SKM-1 (cell line): ENCODE results near the gene HDAC4.

Source experiments
- DNase-seq: peaks from one replicate; lab custom pipeline; 2025; ENCODE audit not compliant: unreplicated experiment; lab: John Stamatoyannopoulos, UW

Gene HDAC4

DNA sequence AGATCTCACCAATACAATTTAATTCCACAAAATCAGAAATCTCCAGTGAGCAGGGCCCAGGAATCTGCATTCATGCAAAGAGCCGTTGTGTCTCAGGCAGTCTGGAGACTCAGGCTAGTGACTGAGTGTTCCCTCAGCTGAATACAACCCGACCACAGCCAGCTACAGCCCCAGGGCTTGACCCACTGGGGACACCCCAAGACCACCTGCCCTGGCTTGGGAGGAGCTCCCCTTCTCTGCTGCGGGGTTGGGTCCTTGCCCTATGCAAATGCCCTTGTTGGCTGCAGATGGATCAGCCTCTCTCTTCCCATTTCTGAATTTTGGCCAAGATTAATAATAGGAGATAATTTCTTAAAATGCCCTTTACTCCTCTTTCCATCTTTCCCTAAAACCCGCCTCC is 395.2 kb downstream of the HDAC4 start:
- DNase-seq = no peak

DNA sequence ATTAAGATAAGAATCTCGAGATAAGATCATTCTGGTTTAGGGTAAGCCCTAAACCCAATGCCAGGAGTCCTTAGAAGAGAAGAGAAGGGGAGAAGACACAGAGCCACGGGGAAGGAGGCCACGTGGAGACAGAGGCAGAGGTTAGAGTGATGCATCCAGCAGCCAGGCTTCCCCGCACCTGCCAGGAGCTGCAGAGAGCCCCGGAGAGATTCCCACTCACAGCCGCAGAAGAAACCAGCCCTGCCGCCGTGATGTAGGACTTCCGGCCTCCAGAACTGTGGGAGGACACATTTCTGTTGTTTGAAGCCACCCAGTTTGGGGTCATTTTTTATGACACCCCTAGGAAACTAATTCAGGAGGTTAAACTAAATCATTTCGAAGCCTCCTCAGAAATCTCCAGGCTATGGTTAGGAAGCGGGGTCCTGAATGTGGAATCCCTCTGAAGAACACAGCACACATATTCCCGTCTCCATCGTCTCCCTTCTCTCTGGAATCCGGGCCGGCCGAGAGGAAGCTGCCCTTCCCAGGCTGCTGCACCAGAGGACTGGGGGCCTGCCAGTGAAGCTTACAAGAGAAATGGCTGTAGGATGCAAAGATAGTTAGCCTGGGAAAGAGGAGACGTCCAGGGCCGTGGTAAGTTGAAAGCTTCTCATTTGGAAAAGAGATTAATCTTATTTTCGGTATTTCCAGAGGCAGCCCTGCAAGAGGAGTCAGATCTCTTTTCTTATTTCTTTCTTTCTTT is 396.4 kb downstream of the HDAC4 start:
- no peak for DNase-seq

DNA sequence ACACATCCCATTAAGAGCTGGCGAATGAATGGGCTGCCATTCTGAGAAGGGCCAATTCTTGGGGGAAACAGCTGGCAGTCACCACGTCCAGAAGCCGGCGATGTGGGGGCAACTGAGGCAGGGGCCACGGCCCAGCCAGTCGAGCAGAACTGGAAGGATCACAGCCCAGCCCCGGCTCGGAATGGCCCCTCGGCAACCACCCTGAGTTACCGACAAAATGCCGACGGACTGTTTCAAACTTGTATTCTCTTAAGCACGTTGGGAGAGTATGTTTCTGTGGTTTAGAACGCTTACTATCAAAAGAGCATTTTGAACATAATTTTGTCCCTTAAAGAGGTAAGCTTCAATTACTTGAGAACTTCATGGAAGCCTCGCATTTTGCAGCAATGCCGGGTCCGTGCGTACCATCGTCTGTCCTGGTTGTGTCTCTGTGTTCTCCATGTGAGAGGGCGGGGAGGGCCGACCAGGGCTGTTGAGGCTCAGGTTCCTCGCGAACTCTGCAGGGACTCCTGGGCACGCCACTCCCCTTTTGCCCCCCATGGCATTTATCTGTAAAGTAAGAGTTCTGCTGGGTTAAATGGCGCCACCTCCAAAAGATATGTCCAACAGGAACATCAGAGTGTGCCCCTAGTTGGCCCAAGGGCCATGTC is 397.1 kb downstream of the HDAC4 start:
- no peak for DNase-seq

DNA sequence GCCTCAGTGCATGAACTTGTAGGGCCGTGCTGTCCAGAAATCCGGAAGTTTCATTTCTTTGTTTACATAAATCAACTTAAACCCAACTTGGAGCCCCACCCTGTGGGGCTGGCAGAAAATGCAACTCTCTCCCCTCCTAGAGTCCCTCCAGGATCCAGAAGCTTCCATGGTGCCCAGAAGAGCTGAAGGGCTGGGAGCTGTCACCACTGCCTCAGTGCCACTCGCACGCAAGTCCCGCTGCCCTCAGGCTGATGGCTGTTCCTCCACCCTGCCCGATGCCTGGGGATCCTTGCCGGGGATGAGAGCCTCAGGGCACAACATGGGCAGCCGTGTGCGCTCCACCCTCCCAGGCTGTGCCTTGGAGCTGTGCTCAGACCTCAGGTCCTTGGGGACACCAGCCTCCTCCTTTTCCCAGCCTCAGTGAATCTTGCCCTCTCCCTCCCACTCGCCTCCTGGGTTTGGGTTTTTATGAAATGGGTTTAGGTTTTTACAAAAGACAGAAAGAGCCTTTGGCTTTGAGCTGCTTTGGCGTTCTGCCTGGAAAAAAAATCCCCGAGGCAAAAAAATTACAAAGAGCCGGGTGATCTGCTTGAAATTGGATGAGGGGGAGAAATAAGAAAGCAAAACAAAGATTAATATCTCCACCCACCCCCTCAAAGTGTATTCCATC is 397.7 kb downstream of the HDAC4 start:
- no peak for DNase-seq

DNA sequence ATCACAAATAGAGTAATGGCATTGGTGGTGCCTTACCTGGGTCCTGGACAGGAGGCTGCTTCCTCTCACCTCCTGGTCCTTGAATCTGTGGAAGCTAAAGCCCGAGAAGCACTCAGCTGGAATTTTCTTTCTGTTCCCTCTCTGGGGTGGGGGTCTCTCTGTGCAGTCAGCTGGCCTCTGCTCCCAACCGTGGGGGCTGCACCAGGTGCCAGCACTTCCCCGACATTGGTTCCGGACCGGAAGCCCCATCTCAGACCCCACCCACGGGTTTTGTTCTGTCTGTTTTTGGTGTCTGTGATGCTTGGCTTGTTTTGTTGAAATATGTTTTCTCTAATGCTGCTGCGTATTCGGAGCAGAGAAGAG is 398.2 kb downstream of the HDAC4 start:
- DNase-seq = no peak

DNA sequence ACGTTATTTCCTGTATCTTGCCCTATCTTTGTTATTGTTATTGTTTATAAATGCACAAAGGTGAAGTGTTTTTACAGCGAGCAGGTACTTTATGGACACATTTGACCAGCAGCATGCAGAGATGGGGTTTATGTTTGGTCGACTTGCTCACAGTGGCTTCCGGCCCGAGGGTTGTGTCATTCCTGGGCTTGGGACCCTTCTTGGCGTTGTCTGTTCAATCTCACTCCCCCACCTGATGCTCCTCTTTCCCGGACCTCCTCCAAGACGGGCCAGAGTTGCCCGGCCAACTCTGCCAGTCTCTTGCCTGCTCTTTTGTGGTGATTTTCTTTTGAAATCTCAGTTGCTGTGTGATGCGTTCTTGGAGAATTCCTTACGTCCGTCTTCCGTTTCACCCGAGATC is 399.0 kb downstream of the HDAC4 start:
- DNase-seq = no peak

DNA sequence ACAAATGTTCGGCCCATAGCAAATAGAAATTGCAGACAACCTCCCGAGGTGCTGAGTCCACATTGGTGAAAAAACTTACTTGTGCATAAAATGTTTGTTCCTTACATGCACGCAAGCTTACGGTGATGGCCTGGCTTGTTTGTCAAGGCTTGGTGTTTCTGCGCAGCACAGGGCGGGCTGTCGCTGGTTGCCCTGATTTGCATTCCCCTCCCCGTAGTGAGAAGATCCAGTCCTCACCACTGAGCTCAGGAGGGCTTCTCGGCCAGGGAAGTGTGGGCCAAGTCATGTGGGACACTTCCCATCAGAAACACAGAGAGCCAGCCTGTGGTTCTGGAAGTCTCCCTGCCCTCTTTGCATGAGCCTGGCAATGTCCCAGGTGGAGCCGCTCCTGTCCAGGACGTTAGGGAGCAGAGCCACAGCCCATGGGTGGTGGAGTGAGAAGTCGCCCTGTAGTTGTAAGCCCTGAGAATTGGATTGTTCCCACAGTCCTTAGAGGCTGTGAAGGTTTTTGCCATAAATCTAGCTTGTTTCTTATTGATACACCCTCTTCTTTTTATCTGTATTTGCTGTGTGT is 400.2 kb downstream of the HDAC4 start:
- DNase-seq = no peak

DNA sequence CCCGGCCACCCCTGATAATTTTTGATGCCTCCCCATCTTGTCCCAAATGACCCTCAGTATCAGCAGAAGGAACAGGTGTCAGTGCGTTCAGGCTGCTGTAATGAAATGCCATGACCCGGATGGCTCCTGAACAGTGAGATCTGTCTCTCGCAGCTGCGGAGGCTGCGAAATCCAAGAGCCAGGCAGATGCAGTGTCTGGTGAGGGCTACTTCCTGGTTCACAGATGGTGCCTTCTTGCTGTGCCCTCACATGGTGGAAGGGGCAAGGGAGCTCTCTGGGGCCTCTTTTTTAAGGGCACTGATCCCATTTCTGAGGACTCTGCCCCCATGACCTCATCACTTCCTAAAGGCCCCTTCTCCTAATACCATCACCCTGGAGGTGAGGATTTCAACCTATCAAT is 400.7 kb downstream of the HDAC4 start:
- no peak for DNase-seq

DNA sequence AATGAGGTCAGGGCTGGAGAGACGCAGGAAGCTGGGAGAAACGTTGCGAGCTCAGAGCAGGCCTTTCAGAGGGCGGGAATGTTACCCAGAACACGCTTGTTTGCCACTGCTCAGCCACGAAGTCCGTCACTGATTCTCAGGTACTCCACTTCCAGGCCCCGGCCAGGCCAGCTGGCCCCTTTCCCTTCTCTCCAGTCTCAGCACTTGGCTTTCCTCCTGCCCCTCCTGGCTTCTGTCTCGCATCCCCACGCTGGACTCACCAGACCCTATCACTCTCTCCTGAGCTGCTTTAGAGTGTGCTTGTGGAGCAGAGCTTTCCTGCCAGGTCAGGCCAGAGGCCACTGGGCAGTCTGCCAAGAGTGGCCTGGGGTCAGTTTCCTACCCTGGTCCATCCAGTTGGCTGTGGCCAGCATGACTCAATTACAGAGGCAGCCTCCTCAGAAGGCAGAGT is 401.5 kb downstream of the HDAC4 start:
- DNase-seq = no peak

DNA sequence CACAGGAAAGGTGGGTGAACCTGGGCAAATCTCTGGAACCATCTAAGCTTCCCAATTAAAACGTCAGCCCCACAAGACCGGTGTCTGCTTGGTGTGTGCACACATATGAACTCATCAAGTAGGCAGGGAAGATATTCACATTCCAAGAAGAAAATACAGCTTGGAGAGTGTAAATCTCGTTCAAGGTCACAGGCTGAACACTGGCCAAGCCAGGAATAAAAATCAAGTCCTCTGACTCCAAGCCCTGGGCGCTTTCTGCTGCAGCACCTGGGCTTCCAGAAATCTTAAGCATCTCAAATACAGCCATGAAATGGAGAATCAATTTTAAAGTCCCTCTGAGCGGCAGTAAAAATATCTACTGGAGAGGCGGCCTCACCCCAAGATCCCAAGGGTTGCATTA is 402.0 kb downstream of the HDAC4 start:
- DNase-seq = no peak
